ENCODE measurements around the gene RPP30. TPM values are rescaled to one million over a fixed set of nuclear protein-coding genes. Genes with fewer than 3 reads are reported as not detected.

The RPP30 gene
- total RNA-seq, 2 donors from 2014 or later, result 58.3 to 62.4 TPM

DNA sequence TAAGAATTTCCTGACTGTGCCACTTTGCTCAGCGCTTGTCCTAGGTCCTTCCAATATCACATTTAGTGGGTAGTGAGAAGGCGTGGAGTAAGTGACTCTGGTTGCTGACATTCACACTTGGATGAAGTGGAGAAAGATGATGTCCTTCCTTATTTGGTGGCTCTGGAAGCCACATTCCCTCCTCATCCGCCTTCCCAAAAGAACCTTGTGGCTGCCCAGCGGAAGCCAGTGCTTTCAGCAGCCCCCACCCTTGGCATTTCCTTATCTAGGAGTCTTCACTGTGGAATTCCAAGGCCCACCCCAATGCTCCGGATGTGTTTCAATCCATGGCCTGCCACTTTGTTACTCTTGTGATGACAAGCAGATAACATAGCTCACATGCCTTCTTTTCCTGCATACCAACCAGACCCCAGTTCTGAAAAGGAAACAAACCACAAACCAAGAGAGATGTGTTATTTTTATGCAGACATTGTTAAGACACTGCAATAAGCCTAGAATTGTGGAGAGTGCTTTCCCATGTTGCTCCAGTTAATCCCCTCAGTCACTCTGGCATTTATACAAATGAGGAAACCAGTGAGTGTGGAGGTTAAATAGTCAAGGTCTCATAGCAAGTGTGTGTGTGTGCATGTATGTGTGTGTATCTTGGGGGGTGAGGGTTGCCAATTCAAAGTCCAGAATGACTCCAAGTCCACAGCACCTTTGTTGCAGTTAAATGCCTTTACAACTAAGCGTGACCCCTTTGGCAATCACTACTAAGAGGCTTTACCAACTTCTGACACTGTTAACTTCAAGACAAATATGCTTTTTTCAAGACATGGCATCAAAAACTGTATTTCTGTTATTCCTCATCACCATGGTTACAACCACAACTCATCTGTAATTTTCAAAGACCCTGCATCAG, 59.4 kb downstream of the RPP30 start:
- H3K27ac ChIP-seq (ENCODE audit: low read depth, low read length), result peak overlapping the region; percentile 71
- peaks cover 50% of the 10 kb centered on the region for H3K4me1 Mint-ChIP-seq
- peaks cover 35% of the 10 kb centered on the region for H3K4me1 ChIP-seq (ENCODE audit: control insufficient read depth, insufficient read depth, low read length)
- H3K27ac Mint-ChIP-seq, result peak overlapping the region; percentile 92
- H3K9me3 Mint-ChIP-seq, result no peaks in the 10 kb centered on the region
- peaks cover 94% of the 10 kb centered on the region for H3K27me3 Mint-ChIP-seq (ENCODE audit: insufficient read depth)
- no peak for TF ChIP-seq CTCF (conservative IDR thresholded peaks at IDR 0.05)
- no peaks in the 10 kb centered on the region for H3K9me3 ChIP-seq (ENCODE audit: control insufficient read depth, low read length)
- H3K9ac ChIP-seq (ENCODE audit: extremely low read depth, low read length, poor library complexity, severe bottlenecking), result peak overlapping the region; percentile 73
- H3K36me3 Mint-ChIP-seq (ENCODE audit: low read depth), result no peaks in the 10 kb centered on the region
- 30 to 39% methylated on average over 4 to 6 of the region's 6 CpGs for WGBS, 2 experiments (ENCODE audit: insufficient coverage in 1 of 2, insufficient read length in 1 of 2)
- no peaks in the 10 kb centered on the region for H3K27me3 ChIP-seq (ENCODE audit: control insufficient read depth, insufficient read depth, low read length, poor library complexity, severe bottlenecking)
- no peaks in the 10 kb centered on the region for H3K36me3 ChIP-seq (ENCODE audit: control insufficient read depth, insufficient read depth, low read length)
- DNase-seq, result peak; percentile 93
- H3K4me3 ChIP-seq (ENCODE audit: low read length), result peak overlapping the region; percentile 64
- peak overlapping the region; percentile 32 for H3K4me3 Mint-ChIP-seq

- Histone ChIP-seq H3K4me3 (ENCODE audit: low read length) (no peak overlapping the region), H3K9ac (ENCODE audit: extremely low read depth, low read length, poor library complexity, severe bottlenecking) (no peak overlapping the region), H3K4me1 (ENCODE audit: control insufficient read depth, insufficient read depth, low read length) (peaks cover 12% of the 10 kb centered on the region), H3K9me3 (ENCODE audit: control insufficient read depth, low read length) (no peaks in the 10 kb centered on the region), H3K27ac (ENCODE audit: low read depth, low read length) (no peak overlapping the region), H3K36me3 (ENCODE audit: control insufficient read depth, insufficient read depth, low read length) (no peaks in the 10 kb centered on the region), H3K27me3 (ENCODE audit: control insufficient read depth, insufficient read depth, low read length, poor library complexity, severe bottlenecking) (no peaks in the 10 kb centered on the region)
- Mint-ChIP-seq H3K36me3 (ENCODE audit: low read depth) (no peaks in the 10 kb centered on the region), H3K4me3 (no peak overlapping the region), H3K9me3 (no peaks in the 10 kb centered on the region), H3K4me1 (peaks cover 10% of the 10 kb centered on the region), H3K27me3 (ENCODE audit: insufficient read depth) (peaks cover 93% of the 10 kb centered on the region), H3K27ac (no peak overlapping the region)
- WGBS, 2 experiments (ENCODE audit: insufficient coverage in 1 of 2, insufficient read length in 1 of 2), result 80% methylated on average over 2 to 5 of the region's 5 CpGs
- no peak for DNase-seq
- TF ChIP-seq CTCF (conservative IDR thresholded peaks at IDR 0.05), result no peak
Measured at GRCh38 chr10:90935581-90936275, 64.0 kb downstream of the RPP30 start.

GRCh38 chr10:90936276-90936659, 64.5 kb downstream of the RPP30 start:
- Histone ChIP-seq H3K27ac (ENCODE audit: low read depth, low read length) (no peak overlapping the region), H3K9ac (ENCODE audit: extremely low read depth, low read length, poor library complexity, severe bottlenecking) (no peak overlapping the region), H3K9me3 (ENCODE audit: control insufficient read depth, low read length) (no peaks in the 10 kb centered on the region), H3K4me3 (ENCODE audit: low read length) (no peak overlapping the region), H3K36me3 (ENCODE audit: control insufficient read depth, insufficient read depth, low read length) (no peaks in the 10 kb centered on the region), H3K4me1 (ENCODE audit: control insufficient read depth, insufficient read depth, low read length) (peaks cover 9% of the 10 kb centered on the region), H3K27me3 (ENCODE audit: control insufficient read depth, insufficient read depth, low read length, poor library complexity, severe bottlenecking) (no peaks in the 10 kb centered on the region)
- Mint-ChIP-seq H3K4me3 (no peak overlapping the region), H3K36me3 (ENCODE audit: low read depth) (no peaks in the 10 kb centered on the region), H3K27ac (no peak overlapping the region), H3K4me1 (peaks cover 5% of the 10 kb centered on the region), H3K27me3 (ENCODE audit: insufficient read depth) (peaks cover 92% of the 10 kb centered on the region), H3K9me3 (no peaks in the 10 kb centered on the region)
- DNase-seq, result no peak
- TF ChIP-seq CTCF (conservative IDR thresholded peaks at IDR 0.05), result no peak
- 88 to 95% methylated on average over 2 of the region's 2 CpGs for WGBS, 2 experiments (ENCODE audit: insufficient coverage in 1 of 2, insufficient read length in 1 of 2)

All from endodermal cell (in vitro differentiated cells).